B cell (primary cell): Measurements from ENCODE around the gene MDH2. TPM values are rescaled to one million over a fixed set of nuclear protein-coding genes. Genes with fewer than 3 reads are reported as not detected.

ENCODE experiments used
- ATAC-seq: fragments of 200-7000 bp; cut with Tn5 transposase; one replicate; pipeline ENCODE4 v1.10.0; 2021; ENCODE audit warnings: low read depth, mild to moderate bottlenecking, moderate number of reproducible peaks, moderate library complexity
- CTCF ChIA-PET: fragments of 350-600 bp; sonication (Branson Sonifier 250); formaldehyde crosslinking; loops from one replicate; lab custom pipeline; 2021; ENCODE audit warnings: antibody characterized with exemption, inconsistent platforms; lab: Charles Lee
- POLR2A ChIA-PET: fragments of 350-600 bp; sonication (Branson Sonifier 250); formaldehyde crosslinking; loops from one replicate; lab custom pipeline; 2021; ENCODE audit warnings: antibody characterized with exemption; lab: Charles Lee
- DNase-seq: peaks from one replicate; pipeline ENCODE4 v3.0.0; 2013
- H2AFZ ChIP-seq: 2 replicates; pipeline ENCODE4 v1.6.1; 2012; ENCODE audit warnings: mild to moderate bottlenecking, low read depth, low read length; ENCODE audit not compliant: insufficient read depth, poor library complexity, severe bottlenecking
- H3K27ac ChIP-seq, 2 donors: 1 replicate in 1 of 2; 2 replicates in 1 of 2; pipeline ENCODE4 v1.5.1; 2012 to 2013; ENCODE audit warnings: low read length in 2 of 2, mild to moderate bottlenecking in 2 of 2, moderate library complexity in 1 of 2
- H3K27me3 ChIP-seq, 4 experiments: fragments of 200-600 bp in 1 of 4; sonication (generic) in 1 of 4; replicated peaks in 1 of 4; 1 replicate in 2 of 4; 2 replicates in 2 of 4; pipeline versions ENCODE4 v1.6.1 to v1.7.0; 2013 to 2016; ENCODE audit warnings: low read length in 3 of 4, mild to moderate bottlenecking in 2 of 4, mixed read lengths in 1 of 4, moderate library complexity in 1 of 4; ENCODE audit not compliant: insufficient read depth in 4 of 4, control insufficient read depth in 3 of 4; ENCODE audit errors: control extremely low read depth in 1 of 4
- H3K36me3 ChIP-seq, 2 experiments: replicated peaks in 1 of 2; 1 replicate in 1 of 2; 2 replicates in 1 of 2; pipeline versions ENCODE4 v1.6.1 to v1.7.1; 2013; ENCODE audit warnings: low read length in 1 of 2; ENCODE audit not compliant: insufficient read depth in 2 of 2, control insufficient read depth in 1 of 2; ENCODE audit errors: control extremely low read depth in 1 of 2, extremely low read depth in 1 of 2
- H3K4me1 ChIP-seq, 2 donors: fragments of 200-600 bp in 1 of 2; sonication (generic) in 1 of 2; 1 replicate in 1 of 2; 2 replicates in 1 of 2; pipeline versions ENCODE4 v1.5.1 to v1.6.1; 2013 to 2017; ENCODE audit warnings: low read length in 2 of 2; ENCODE audit not compliant: control insufficient read depth in 2 of 2, insufficient read depth in 2 of 2
- H3K4me2 ChIP-seq: replicated peaks from 2 replicates; pipeline ENCODE3; 2012; ENCODE audit warnings: mild to moderate bottlenecking, low read depth, low read length; ENCODE audit not compliant: poor library complexity, severe bottlenecking
- H3K4me3 ChIP-seq, 5 experiments: fragments of 200-600 bp in 1 of 5; sonication (generic) in 1 of 5; 1 replicate in 3 of 5; 2 replicates in 2 of 5; pipeline versions ENCODE4 v1.5.1 to v1.7.0; 2011 to 2016; ENCODE audit warnings: low read length in 4 of 5, mild to moderate bottlenecking in 4 of 5, low read depth in 2 of 5, control low read depth in 1 of 5, moderate library complexity in 1 of 5; ENCODE audit not compliant: insufficient read depth in 1 of 5; ENCODE audit errors: control extremely low read depth in 1 of 5, extremely low read depth in 1 of 5
- H3K79me2 ChIP-seq: fragments of 200-600 bp; sonication (generic); one replicate; pipeline ENCODE4 v1.6.0; 2016; ENCODE audit warnings: low read length; ENCODE audit not compliant: control insufficient read depth, insufficient read depth
- H3K9ac ChIP-seq: fragments of 200-600 bp; sonication (generic); 2 replicates; pipeline ENCODE4 v1.6.1; 2017; ENCODE audit warnings: mild to moderate bottlenecking, low read length, moderate library complexity
- H3K9me3 ChIP-seq, 3 donors: one replicate each; pipeline versions ENCODE4 v1.6.1 to v1.7.1; 2013; ENCODE audit warnings: low read length in 2 of 3; ENCODE audit not compliant: control insufficient read depth in 2 of 3, insufficient read depth in 1 of 3; ENCODE audit errors: control extremely low read depth in 1 of 3
- H4K20me1 ChIP-seq: 2 replicates; pipeline ENCODE4 v1.6.0; 2012; ENCODE audit warnings: mild to moderate bottlenecking, low read length; ENCODE audit not compliant: insufficient read depth, control insufficient read depth, poor library complexity, severe bottlenecking
- H3K27ac Mint-ChIP-seq: one replicate; pipeline ENCODE4 v1.8.0; 2021; ENCODE audit warnings: mixed read lengths
- H3K27me3 Mint-ChIP-seq: one replicate; pipeline ENCODE4 v1.8.0; 2021; ENCODE audit warnings: mixed read lengths
- H3K4me1 Mint-ChIP-seq: one replicate; pipeline ENCODE4 v1.8.0; 2021; ENCODE audit warnings: mixed read lengths
- H3K4me3 Mint-ChIP-seq: one replicate; pipeline ENCODE4 v1.8.0; 2021; ENCODE audit warnings: mixed read lengths
- H3K9me3 Mint-ChIP-seq: one replicate; pipeline ENCODE4 v1.8.0; 2022; ENCODE audit warnings: mixed read lengths; ENCODE audit not compliant: insufficient read depth
- EZH2 ChIP-seq: IDR thresholded peaks from 2 replicates; pipeline ENCODE4 v1.6.1; 2012; ENCODE audit warnings: borderline replicate concordance, low read depth, mild to moderate bottlenecking, moderate library complexity, low read length; ENCODE audit not compliant: insufficient read depth, poor library complexity, severe bottlenecking
- WGBS: methylation state at CpG from one replicate; pipeline ENCODE4 v1.1.5; 2013; ENCODE audit warnings: missing lambda C conversion rate; ENCODE audit not compliant: insufficient coverage; 5-methylcytosine and 5-hydroxymethylcytosine counted together
- intact Hi-C: fragments of 100-400 bp; cut with micrococcal nuclease; formaldehyde crosslinking; loops from one replicate; pipeline ENCODE4 v1.10.0; 2022
- polyA plus RNA-seq: library from polyadenylated mRNA; depleted of rRNA; stranded (reverse); fragments of >200 nt; gene quantifications from 2 replicates; pipeline ENCODE4 v1.2.3, GENCODE V29; 2012
- total RNA-seq, 2 donors: library from RNA; stranded (reverse); fragments of 120-200 nt in 1 of 2; gene quantifications; 1 replicate in 1 of 2; 2 replicates in 1 of 2; pipeline versions ENCODE4 v1.2.3 to v1.2.4, GENCODE V29; 2013 to 2022
- TF ChIP-seq, protein P1 (sequence below): fragments of 200-600 bp; IDR thresholded peaks from one replicate; pipeline ENCODE4 v1.8.0; 2022; ENCODE audit warnings: antibody characterized with exemption, mild to moderate bottlenecking

MDH2 gene
- total and polyA plus RNA-seq, 2 donors (not counting 1 experiment from before 2014, with no cell fraction given), result 76.9 to 77.2 TPM

- Histone ChIP-seq H3K27ac (no peak overlapping the region), H3K4me1 (no peaks in the 10 kb centered on the region), H3K4me3 (no peak overlapping the region), H3K4me2 (no peak overlapping the region), H2AFZ (no peak overlapping the region), H4K20me1 (no peaks in the 10 kb centered on the region), H3K9ac (no peak overlapping the region), H3K27me3 (no peaks in the 10 kb centered on the region), H3K79me2 (no peaks in the 10 kb centered on the region), H3K9me3 (peaks cover 0 to 27% (median 5%) of the 10 kb centered on the region in 3 donors), H3K36me3 (peaks cover 0 to 7% of the 10 kb centered on the region in 2 experiments)
- no peak overlapping the region for H3K27ac Mint-ChIP-seq
- POLR2A ChIA-PET, result no interaction called here
- H3K4me3 Mint-ChIP-seq, result no peak overlapping the region
- TF ChIP-seq, protein P1, sequence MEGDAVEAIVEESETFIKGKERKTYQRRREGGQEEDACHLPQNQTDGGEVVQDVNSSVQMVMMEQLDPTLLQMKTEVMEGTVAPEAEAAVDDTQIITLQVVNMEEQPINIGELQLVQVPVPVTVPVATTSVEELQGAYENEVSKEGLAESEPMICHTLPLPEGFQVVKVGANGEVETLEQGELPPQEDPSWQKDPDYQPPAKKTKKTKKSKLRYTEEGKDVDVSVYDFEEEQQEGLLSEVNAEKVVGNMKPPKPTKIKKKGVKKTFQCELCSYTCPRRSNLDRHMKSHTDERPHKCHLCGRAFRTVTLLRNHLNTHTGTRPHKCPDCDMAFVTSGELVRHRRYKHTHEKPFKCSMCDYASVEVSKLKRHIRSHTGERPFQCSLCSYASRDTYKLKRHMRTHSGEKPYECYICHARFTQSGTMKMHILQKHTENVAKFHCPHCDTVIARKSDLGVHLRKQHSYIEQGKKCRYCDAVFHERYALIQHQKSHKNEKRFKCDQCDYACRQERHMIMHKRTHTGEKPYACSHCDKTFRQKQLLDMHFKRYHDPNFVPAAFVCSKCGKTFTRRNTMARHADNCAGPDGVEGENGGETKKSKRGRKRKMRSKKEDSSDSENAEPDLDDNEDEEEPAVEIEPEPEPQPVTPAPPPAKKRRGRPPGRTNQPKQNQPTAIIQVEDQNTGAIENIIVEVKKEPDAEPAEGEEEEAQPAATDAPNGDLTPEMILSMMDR, result no peak
- TF ChIP-seq EZH2, result no peak
- H3K4me1 Mint-ChIP-seq, result no peaks in the 10 kb centered on the region
- no peak for DNase-seq
- WGBS, result 97% methylated on average over 47 of the region's 47 CpGs
- intact Hi-C loops, result no loop called here
- no peak for ATAC-seq
- H3K27me3 Mint-ChIP-seq, result no peaks in the 10 kb centered on the region
- no peaks in the 10 kb centered on the region for H3K9me3 Mint-ChIP-seq
- CTCF ChIA-PET, result no interaction called here
Observed at GRCh38 chr7:76071316-76072242, 23.7 kb downstream of the MDH2 start.
